Measurements from ENCODE around the gene OR2T1. TPM values are rescaled to one million over a fixed set of nuclear protein-coding genes. Genes with fewer than 3 reads are reported as not detected.

Gene OR2T1
- total and polyA plus RNA-seq, 9 of the 15 experiments (the other 6 are each of a cell fraction or from before 2014, with no cell fraction given) = not detected

GRCh38 chr1:248366609-248367008 lies 36.2 kb upstream of the OR2T1 start:
- H3K4me2 ChIP-seq (ENCODE audit: insufficient read depth, low read length) = no peak overlapping the region
- H3K9me3 ChIP-seq (replicated peaks; ENCODE audit: control insufficient read depth, insufficient read depth, low read depth, low read length) = 0 out of 2 replicates have a peak, but pooled peaks cover 6% of the 10 kb centered on the region
- no TSS peak for BruUV-seq (replicated peaks)
- H3K27me3 ChIP-seq (ENCODE audit: control insufficient read depth in 2 of 2, insufficient read depth in 2 of 2, low read length in 2 of 2) = no peaks in the 10 kb centered on the region
- no peak for DNase-seq (ENCODE audit: extremely low read depth in 1 of 4, low spot score in 3 of 4)
- in situ Hi-C loops (cut with MboI) (no loop called here), intact Hi-C loops (cut with micrococcal nuclease) (no loop called here)
- CTCF ChIA-PET (ENCODE audit: low intra/inter-chr PET ratio) = no interaction called here
- POLR2A ChIA-PET = no interaction called here
- no peak overlapping the region for H3K9ac ChIP-seq (ENCODE audit: insufficient read depth in 1 of 2, low read depth in 2 of 2, low read length in 2 of 2)
- TF ChIP-seq FOXP1 (CRISPR knock-in tag; IDR thresholded peaks at IDR 0.05) (no peak), FIP1L1 (IDR thresholded peaks at IDR 0.05; ENCODE audit: low read depth, low read length, poor library complexity, severe bottlenecking) (no peak), MBD2 (IDR thresholded peaks at IDR 0.05; ENCODE audit: borderline replicate concordance, low read depth) (no peak), ADNP (tag; IDR thresholded peaks at IDR 0.05) (no peak), MTF1 (CRISPR knock-in tag; IDR thresholded peaks at IDR 0.05; ENCODE audit: borderline replicate concordance) (no peak), ZNF639 (CRISPR knock-in tag; conservative IDR thresholded peaks at IDR 0.05 in 1 of 2, IDR thresholded peaks at IDR 0.05 in 1 of 2) (no peak), HNRNPUL1 (IDR thresholded peaks at IDR 0.05; ENCODE audit: low read length) (no peak), RERE (CRISPR knock-in tag; IDR thresholded peaks at IDR 0.05; ENCODE audit: borderline replicate concordance) (no peak), SP1 (CRISPR knock-in tag; IDR thresholded peaks at IDR 0.05) (no peak), SPI1 (IDR thresholded peaks at IDR 0.05; ENCODE audit: borderline replicate concordance, low read depth, low read length) (no peak), ZNF212 (CRISPR knock-in tag; IDR thresholded peaks at IDR 0.05) (no peak), DIDO1 (tag; IDR thresholded peaks at IDR 0.05; ENCODE audit: low read depth) (no peak)
- no peak overlapping the region for H2AFZ ChIP-seq (ENCODE audit: low read depth, low read length)
- H3K4me3 ChIP-seq = no peak overlapping the region
- no peaks in the 10 kb centered on the region for H3K9me1 ChIP-seq (ENCODE audit: control insufficient read depth, insufficient read depth, low read length)
- no peaks in the 10 kb centered on the region for H3K79me2 ChIP-seq (ENCODE audit: control insufficient read depth, insufficient read depth, low read length)
- H4K20me1 ChIP-seq (replicated peaks; ENCODE audit: control insufficient read depth, insufficient read depth, low read length) = no peaks in the 10 kb centered on the region
- FAIRE-seq = no peak
- H3K4me1 ChIP-seq (replicated peaks in 1 of 2; ENCODE audit: control insufficient read depth in 2 of 2, insufficient read depth in 2 of 2, low read length in 2 of 2) = no peaks in the 10 kb centered on the region
- ATAC-seq = no peak
- H3K27ac ChIP-seq (ENCODE audit: extremely low read depth, low read depth, low read length) = no peak overlapping the region
- no peaks in the 10 kb centered on the region for H3K36me3 ChIP-seq (ENCODE audit: control insufficient read depth, insufficient read depth, low read length)
